GM18526 (cell line): ENCODE data around the gene CUBN.

Experiments
- POLR2A ChIP-seq: IDR thresholded peaks from 3 replicates; pipeline ENCODE4 v1.6.1; 2011; ENCODE audit not compliant: insufficient read length; ENCODE audit errors: extremely low read depth

CUBN gene

DNA sequence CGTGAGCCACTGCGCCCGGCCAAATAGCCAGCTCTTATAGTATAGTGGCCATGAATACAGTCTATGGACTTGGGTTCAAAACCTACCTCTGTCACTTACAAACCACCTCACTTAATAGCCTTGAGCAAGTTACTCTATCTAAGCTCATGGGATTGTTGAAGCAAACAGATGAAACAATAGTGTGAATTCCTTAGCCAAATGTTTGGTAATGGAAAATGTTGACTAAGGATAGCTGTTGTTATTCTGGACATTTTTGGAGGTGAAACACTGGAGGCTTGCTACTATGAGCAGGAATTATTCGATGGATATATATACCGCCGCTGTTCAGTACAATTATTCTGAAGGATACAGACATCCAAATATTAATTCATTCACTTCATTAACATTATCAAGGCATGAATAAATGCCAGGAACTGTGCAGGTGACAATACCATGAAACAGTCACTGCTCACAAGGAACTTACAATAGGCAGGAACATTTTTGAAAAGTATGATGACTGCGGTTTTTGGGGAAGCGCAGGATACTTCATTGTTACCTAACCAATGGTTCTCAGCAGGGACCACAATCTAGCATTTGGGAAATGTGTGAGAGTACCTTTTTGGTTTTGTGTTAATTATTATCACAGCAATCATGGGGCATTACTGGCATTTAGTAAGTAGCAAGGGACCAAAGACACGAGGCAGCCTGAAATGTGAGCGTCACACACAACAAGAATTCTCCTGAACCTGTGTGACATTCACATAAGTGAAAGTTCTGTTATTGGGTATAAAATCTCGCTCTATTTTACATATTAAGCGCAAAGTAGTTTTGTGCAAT lies 55.7 kb downstream of the CUBN start:
- TF ChIP-seq POLR2A, result no peak

DNA sequence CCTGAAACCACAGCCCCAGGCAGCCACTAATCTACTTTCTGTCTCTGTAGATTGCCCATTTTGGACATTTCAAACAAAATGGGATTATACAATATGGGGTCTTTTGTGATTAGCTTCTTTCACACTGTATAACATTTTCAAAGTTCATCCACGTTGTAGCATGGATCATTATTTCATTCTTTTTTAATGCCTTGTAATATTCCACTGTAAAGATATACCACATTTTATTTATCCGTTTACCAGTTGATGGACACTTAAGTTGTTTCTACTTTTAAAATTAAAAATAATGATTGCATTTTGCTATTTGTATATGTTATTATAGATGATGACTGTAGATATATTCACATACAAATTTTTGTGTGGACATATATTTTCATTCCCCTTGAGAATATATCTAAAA lies 60.7 kb downstream of the CUBN start:
- no peak for TF ChIP-seq POLR2A

DNA sequence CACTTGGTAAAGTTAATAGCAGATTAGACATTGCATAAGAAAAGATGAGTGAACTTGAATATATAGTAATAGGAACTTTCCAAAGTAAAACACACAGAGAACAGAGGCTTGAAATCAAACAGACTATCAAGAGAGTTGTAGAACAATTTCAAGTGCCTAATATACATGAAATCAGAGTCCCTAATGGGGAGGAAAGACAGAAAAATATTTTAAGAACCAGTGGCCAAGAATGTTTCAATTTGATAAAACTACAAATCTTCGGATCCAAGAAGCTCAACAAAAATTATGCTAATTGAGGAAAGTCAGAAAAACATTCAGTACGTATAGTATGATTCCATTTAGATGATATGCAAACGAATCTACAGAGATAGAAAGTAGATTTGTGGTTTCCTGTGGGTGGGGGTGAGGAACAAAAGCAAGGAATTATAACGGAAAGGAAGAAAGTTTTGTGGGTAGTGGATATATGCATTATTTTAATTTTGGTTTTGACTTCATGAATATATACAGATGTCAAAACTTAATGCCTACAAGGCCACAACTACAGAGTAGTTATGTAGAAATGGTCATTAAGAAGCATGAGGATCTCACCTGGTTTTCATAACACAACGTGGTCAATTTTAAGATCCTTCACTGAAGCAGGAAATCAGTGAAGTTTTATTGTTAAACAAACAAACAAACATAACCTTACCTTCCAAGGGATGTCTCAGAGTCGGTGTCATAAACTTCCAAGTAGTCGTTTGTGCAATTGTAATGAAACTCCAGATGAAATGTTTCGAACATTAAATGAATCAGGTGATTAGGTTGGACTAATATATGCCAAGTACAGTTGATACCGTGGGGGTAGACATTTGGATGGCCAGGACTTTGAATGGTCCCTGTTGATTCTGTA lies 62.0 kb downstream of the CUBN start:
- no peak for TF ChIP-seq POLR2A

DNA sequence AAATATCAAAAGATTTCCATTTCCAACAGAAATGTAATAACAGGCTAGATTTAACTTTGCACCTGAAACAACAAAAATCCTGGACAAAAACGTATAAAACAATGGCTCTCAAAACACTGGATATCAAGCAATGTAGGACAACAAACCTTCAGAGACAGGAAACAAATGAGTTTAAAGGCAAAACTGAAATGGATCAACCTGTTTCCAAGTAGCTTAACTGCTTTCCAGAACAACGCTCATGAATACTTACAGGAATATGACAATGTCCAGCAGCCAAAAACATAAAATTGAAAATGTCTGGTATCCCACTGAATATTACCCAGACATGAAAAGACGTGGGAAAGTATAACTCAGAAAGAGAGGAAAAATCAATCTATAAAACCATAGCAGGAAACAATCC lies 62.8 kb downstream of the CUBN start:
- TF ChIP-seq POLR2A, result no peak

DNA sequence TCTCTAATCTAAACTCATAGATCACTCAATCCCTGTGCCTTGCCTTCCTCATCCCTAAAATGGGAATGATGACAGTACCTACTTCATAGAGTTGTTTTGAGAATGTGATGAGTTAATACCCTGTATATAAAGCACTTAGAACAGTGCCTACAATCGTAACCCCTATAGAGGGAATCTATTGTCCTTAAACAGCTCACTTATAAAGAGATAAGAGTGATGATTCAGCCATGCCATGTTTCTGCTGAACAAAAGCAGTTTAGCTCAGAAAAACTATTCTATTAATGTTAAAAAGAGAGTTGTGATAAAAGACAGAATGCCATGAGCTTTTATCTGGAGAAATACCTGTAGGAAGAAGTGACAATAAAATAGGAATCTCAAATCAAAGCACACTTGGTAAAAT lies 63.6 kb downstream of the CUBN start:
- no peak for TF ChIP-seq POLR2A

DNA sequence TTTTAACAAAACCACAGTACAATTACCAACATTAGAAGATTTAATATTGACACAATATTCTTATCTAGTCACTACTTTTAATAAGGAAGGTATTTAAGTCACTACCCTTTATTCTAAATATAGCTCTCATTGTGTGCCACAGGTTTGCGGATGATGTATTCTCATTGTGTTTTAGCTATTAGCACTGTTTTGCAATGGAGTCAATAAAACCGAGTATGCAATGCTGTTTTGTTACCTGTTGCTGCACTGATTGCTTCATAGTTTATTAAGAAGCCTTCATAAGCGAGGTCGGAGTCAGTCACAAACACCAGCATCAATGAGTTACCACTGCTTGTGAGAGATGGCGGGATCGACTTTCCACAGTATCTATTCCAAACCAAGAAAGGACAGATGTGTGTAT lies 64.3 kb downstream of the CUBN start:
- TF ChIP-seq POLR2A, result no peak

DNA sequence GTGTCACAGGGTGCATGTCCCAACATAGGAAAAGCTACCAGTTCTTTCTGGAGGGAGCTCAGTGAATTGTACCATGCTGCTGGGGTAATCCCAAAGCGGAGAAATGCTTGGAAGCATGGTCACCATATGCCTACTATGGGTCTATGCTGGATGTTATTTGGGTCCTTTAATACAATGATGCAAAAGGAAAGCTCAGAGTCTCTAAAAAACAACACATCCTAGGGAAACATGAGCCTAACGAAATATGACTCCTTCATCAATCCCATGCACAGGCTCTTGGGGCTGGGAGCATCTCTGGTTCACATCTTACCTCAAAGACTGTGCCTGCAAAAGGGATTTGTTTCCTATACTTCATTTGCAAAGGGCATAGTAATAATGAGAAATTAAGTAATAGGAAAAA lies 65.2 kb downstream of the CUBN start:
- TF ChIP-seq POLR2A, result no peak

DNA sequence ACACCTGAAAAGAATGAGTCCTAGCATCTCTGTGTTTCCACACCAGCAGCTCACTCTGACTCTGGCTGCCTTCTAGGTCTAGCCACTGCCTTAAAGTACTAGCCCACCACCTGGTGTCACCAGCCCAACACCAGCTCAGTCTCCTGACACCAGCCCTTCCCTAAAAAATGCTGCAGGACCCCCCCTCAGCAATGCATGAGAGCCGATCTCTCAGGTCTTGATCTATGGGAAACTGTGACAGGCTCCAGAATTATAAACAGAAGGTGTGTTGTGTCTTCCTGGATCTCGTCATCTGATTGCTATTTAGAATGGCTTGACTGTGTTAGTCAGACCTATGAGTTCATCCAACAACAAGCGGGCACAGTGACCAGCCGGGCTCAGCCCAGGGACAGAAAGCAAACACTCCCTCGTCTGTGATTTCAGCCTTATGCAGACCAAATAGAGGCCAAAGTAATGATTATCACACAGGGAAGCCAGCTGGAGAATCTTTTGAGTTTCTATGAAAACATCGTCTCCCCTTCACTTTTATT lies 66.6 kb downstream of the CUBN start:
- TF ChIP-seq POLR2A, result no peak

DNA sequence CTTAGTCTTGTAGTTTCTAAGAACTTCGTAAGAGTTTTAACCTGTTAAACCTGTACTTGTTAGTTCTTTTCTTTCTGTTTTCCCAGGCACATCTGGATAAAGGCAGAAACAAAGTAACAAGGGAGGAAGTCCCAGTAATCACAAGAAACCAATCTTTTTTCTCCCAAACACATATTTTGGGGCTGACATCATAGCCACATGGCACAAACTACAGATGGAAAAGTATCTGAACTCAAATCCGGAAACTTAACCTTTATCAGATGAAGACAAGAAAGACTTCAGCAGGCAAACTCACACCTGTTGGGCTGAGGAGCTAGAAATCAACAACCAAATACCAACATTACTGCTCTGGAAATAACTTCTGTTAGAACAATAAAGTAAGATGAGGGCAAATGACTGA lies 67.1 kb downstream of the CUBN start:
- TF ChIP-seq POLR2A, result no peak

DNA sequence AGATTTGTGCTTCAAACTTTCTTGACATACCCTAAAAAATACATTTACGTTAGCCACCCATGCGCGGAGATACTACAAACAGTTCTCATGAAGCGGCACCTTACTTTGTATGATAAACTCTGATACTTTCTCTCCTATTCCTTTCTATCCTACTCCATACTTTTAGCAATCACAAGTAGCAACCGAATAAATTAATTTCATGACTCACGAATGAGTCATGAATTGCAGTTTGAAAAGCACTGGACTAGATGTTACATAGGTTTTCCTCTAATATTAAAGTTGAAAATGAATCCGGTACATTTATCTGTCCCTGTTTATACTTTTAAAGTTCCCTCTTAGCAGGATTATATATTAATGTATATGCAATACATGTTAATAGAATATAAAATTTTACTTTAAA lies 67.6 kb downstream of the CUBN start:
- TF ChIP-seq POLR2A, result no peak

DNA sequence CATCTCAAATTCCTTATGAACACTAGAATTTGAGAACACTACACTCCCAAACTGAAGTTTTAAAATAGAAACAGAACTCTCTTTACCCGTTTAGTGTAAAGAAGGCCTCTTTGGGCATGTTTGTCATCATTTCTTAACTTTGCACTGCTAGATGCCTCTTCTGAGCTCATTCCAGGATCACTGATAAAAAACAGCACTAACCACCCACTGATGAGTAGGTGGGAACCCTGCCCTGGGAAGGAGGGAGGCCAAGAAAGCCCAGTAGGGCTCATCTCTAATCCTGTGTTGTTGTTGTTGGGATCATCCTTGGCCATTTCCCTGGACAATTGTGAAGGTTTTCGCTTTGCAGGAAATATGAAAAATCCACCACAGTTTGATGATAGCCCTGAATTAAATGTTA lies 68.2 kb downstream of the CUBN start:
- no peak for TF ChIP-seq POLR2A

DNA sequence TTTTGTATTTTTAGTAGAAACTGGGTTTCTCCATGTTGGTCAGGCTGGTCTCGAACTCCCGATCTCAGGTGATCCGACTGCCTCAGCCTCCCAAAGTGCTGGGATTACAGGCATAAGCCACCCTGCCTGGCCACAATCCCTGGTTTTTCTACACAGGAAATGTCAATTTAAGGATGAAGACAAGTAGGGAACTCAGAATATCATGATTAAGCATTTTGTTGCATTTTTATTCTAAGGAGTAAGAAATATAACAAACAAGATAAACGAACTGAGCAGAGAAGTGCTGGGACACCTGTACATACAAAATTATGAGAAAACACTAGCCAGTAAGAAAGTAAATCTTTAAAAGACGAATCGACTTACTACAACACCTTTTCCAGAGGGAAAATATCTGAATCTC lies 69.3 kb downstream of the CUBN start:
- TF ChIP-seq POLR2A, result no peak

DNA sequence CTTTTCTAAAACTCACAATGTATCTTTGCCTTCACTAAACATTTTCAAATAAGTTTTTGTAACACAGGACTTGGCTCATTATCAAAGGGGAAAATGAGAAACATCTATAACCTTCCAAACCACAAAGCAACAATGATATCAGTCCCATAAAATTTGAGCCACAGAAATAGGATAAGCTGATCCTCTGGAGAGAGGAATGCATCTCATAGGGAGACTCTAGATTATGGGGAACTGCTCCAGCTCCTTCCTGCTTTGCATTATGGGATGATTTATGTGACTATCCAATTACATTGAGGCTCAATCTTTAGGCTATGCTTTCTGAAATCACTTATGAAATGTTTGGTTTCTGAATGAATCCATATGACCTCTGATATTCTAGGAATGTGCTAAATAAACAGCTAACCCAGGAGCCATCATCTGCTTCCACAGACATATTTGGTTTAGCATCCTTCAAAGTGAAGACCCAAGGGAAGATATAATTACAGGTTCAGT lies 70.4 kb downstream of the CUBN start:
- no peak for TF ChIP-seq POLR2A

DNA sequence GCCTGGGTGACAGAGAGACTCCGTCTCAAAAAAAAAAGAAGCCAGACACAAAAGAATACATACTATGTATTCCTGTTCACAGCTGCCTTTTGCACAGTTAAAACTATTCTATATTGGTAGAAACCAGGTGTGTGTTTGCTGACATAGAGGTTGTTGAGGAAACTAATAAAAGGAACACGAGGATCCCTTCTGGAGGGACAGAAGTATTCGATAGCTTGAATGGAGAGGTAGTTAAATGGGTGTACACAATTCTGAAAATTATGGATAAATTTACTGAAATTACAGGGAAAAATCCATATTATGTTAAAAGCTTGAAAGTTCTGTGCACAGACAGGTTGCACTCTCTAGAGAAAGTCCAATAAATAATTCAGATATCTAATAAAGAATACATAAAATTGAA lies 71.5 kb downstream of the CUBN start:
- no peak for TF ChIP-seq POLR2A

DNA sequence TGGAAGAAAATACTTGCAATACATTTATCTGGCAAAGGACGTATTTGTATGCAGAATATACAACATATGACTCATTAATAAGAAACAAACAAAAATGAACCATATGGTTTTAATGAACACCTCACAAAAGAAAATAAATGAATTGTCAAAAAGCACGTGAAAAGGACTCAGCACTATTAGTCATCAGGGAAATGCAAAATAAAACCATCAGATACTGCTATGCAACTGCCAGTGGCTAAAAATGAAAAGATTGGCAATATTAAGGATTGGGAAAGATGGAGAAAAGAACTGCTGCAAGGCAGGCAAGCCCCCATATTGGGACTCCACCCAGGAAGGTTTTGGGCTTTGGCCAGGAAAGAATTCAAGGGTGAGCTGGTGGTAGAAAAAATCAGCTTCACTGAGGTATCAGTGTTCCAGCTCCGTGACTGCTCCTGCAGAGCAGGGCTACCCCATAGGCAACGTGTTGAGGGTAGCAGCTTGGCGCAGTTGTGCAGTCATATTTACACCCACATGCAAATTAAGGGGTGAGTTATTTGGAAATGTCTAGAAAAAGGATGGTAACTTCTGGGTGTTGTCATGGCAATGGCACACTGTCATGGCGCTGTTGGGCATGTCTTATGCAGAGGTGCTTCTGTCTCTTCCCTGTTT lies 72.7 kb downstream of the CUBN start:
- TF ChIP-seq POLR2A, result no peak
